ENCODE data around the gene MAML2. TPM values are rescaled to one million over a fixed set of nuclear protein-coding genes. Genes with fewer than 3 reads are reported as not detected.

MAML2 gene
- total RNA-seq, 2 experiments from 2014 or later, result 0.15 to 1.0 TPM

DNA sequence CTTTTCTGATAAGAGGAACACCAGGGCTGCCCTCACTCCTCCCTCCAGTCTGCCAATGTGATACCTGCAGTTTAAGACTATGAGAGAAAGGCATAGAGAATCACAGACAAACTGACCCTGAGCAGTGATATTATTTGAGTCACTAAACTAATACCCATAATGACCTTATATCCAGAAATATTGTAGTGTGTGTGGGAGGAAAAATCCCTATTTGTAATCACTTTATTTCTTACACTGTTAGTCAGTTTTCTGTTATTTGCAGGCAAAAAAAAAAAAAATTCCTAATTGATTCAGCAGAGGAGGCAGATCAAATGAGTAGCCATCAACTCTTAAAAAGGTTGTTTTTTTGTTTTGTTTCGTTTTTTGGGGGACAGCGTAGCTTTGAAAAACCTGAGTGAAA is 82.5 kb downstream of the MAML2 start:
- Histone ChIP-seq H3K36me3 (ENCODE audit: insufficient read depth, low read length) (no peaks in the 10 kb centered on the region), H3K4me1 (ENCODE audit: insufficient read depth, low read length, poor library complexity, severe bottlenecking) (peaks cover 48% of the 10 kb centered on the region), H3K9me2 (ENCODE audit: insufficient read depth, low read length) (no peaks in the 10 kb centered on the region), H2AFZ (ENCODE audit: low read length) (0 out of 2 replicates have a peak overlapping the region, but pooled peaks have one; percentile 80), H3K27ac (ENCODE audit: low read depth, low read length, poor library complexity, severe bottlenecking) (no peak overlapping the region), H3K4me3 (ENCODE audit: low read depth, low read length, poor library complexity, severe bottlenecking) (no peak overlapping the region), H4K20me1 (ENCODE audit: insufficient read depth, low read length) (no peaks in the 10 kb centered on the region), H3K79me2 (ENCODE audit: insufficient read depth, low read depth, low read length) (no peaks in the 10 kb centered on the region), H3K9me3 (ENCODE audit: low read length) (no peaks in the 10 kb centered on the region), H3K4me2 (ENCODE audit: low read length) (no peak overlapping the region)
- no TSS peak for BruUV-seq (replicated peaks)
- intact Hi-C loops (cut with micrococcal nuclease; ENCODE audit: unreplicated experiment), result no loop called here
- POLR2A ChIA-PET, result no interaction called here
- TF ChIP-seq, protein P1, sequence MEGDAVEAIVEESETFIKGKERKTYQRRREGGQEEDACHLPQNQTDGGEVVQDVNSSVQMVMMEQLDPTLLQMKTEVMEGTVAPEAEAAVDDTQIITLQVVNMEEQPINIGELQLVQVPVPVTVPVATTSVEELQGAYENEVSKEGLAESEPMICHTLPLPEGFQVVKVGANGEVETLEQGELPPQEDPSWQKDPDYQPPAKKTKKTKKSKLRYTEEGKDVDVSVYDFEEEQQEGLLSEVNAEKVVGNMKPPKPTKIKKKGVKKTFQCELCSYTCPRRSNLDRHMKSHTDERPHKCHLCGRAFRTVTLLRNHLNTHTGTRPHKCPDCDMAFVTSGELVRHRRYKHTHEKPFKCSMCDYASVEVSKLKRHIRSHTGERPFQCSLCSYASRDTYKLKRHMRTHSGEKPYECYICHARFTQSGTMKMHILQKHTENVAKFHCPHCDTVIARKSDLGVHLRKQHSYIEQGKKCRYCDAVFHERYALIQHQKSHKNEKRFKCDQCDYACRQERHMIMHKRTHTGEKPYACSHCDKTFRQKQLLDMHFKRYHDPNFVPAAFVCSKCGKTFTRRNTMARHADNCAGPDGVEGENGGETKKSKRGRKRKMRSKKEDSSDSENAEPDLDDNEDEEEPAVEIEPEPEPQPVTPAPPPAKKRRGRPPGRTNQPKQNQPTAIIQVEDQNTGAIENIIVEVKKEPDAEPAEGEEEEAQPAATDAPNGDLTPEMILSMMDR (conservative IDR thresholded peaks at IDR 0.05; ENCODE audit: low read length), result no peak
- no peak for TF ChIP-seq EZH2phosphoT487 (IDR thresholded peaks at IDR 0.05; ENCODE audit: borderline replicate concordance, low read depth, low read length)
- CTCF ChIA-PET (ENCODE audit: unreplicated experiment), result no interaction called here
- DNase-seq (ENCODE audit: low spot score), result no peak

DNA sequence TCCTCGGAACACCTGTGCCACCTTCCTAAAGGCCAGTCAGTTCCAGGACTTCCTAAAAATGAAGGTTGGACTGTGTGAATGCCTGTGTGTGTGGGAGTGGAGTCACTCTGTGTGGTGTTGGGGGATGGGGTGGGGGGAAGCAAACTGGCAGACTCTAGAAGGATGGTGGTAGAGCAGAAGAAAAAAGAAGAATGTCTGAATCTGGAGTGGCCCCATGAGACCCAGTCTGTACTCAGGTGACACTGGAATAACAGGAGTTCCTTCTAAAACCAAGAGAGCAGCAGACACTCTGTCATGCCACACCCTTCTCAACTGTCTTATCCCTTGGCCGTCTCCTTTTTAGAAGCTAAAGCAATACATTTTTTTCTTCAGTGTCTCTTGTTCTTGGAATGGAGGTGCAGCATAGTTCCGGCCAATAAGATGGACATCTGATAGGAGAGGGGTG is 82.9 kb downstream of the MAML2 start:
- H3K4me3 ChIP-seq (ENCODE audit: low read depth, low read length, poor library complexity, severe bottlenecking), result no peak overlapping the region

More for the DNA sequence above, 82.9 kb downstream of the MAML2 start:
- Histone ChIP-seq H3K4me2 (ENCODE audit: low read length) (0 out of 2 replicates have a peak overlapping the region, but pooled peaks have one; percentile 4), H3K79me2 (ENCODE audit: insufficient read depth, low read depth, low read length) (no peaks in the 10 kb centered on the region), H3K27ac (ENCODE audit: low read depth, low read length, poor library complexity, severe bottlenecking) (no peak overlapping the region), H4K20me1 (ENCODE audit: insufficient read depth, low read length) (no peaks in the 10 kb centered on the region), H3K36me3 (ENCODE audit: insufficient read depth, low read length) (no peaks in the 10 kb centered on the region), H2AFZ (ENCODE audit: low read length) (peak overlapping the region; percentile 80; the same call in 1 of the 2 replicates), H3K4me1 (ENCODE audit: insufficient read depth, low read length, poor library complexity, severe bottlenecking) (peaks cover 52% of the 10 kb centered on the region), H3K9me2 (ENCODE audit: insufficient read depth, low read length) (no peaks in the 10 kb centered on the region), H3K9me3 (ENCODE audit: low read length) (no peaks in the 10 kb centered on the region)
- TF ChIP-seq, protein P1 (conservative IDR thresholded peaks at IDR 0.05; ENCODE audit: low read length), result no peak
- TF ChIP-seq EZH2phosphoT487 (IDR thresholded peaks at IDR 0.05; ENCODE audit: borderline replicate concordance, low read depth, low read length), result no peak
- CTCF ChIA-PET (ENCODE audit: unreplicated experiment), result no interaction called here
- intact Hi-C loops (cut with micrococcal nuclease; ENCODE audit: unreplicated experiment), result no loop called here
- BruUV-seq (replicated peaks), result no TSS peak
- no peak for DNase-seq (ENCODE audit: low spot score)
- POLR2A ChIA-PET, result no interaction called here
